GM10266 (cell line): Measurements from ENCODE around the gene ATP13A4.
"Not testable (repeated sequence)": the region's sequence is repeated elsewhere in the genome, so short reads cannot be mapped to it uniquely, and the experiment has no call there.

Experiments used
- DNase-seq: peaks from one replicate; pipeline ENCODE4 v3.0.0; 2012; ENCODE audit errors: extremely low spot score
- TF ChIP-seq, protein P1 (sequence below): IDR thresholded peaks from 2 replicates; pipeline ENCODE4 v1.5.1; 2012; ENCODE audit warnings: mild to moderate bottlenecking, low read depth; ENCODE audit not compliant: control insufficient read depth, insufficient read depth; ENCODE audit errors: missing control alignments

ATP13A4 gene

DNA sequence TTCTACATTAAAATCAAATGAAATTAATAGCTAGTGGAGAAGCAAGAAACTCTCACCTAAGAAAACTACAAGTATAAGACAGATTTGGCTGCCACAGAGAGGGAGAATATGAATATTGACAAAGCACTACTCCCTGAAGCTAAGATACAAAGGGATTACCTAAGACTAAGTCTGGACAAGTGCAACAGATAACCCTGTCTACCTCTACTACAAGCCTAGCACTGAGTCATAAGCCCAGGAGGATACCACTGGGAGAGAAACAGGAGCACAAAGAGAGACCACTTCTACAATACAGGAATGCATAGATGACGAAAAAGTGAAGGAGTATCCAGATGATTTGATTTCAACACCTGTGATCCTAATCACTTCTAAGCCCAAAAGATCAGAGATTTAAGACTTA is 10.4 kb downstream of the ATP13A4 start:
- TF ChIP-seq, protein P1, sequence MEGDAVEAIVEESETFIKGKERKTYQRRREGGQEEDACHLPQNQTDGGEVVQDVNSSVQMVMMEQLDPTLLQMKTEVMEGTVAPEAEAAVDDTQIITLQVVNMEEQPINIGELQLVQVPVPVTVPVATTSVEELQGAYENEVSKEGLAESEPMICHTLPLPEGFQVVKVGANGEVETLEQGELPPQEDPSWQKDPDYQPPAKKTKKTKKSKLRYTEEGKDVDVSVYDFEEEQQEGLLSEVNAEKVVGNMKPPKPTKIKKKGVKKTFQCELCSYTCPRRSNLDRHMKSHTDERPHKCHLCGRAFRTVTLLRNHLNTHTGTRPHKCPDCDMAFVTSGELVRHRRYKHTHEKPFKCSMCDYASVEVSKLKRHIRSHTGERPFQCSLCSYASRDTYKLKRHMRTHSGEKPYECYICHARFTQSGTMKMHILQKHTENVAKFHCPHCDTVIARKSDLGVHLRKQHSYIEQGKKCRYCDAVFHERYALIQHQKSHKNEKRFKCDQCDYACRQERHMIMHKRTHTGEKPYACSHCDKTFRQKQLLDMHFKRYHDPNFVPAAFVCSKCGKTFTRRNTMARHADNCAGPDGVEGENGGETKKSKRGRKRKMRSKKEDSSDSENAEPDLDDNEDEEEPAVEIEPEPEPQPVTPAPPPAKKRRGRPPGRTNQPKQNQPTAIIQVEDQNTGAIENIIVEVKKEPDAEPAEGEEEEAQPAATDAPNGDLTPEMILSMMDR, result no peak
- DNase-seq, result no peak

DNA sequence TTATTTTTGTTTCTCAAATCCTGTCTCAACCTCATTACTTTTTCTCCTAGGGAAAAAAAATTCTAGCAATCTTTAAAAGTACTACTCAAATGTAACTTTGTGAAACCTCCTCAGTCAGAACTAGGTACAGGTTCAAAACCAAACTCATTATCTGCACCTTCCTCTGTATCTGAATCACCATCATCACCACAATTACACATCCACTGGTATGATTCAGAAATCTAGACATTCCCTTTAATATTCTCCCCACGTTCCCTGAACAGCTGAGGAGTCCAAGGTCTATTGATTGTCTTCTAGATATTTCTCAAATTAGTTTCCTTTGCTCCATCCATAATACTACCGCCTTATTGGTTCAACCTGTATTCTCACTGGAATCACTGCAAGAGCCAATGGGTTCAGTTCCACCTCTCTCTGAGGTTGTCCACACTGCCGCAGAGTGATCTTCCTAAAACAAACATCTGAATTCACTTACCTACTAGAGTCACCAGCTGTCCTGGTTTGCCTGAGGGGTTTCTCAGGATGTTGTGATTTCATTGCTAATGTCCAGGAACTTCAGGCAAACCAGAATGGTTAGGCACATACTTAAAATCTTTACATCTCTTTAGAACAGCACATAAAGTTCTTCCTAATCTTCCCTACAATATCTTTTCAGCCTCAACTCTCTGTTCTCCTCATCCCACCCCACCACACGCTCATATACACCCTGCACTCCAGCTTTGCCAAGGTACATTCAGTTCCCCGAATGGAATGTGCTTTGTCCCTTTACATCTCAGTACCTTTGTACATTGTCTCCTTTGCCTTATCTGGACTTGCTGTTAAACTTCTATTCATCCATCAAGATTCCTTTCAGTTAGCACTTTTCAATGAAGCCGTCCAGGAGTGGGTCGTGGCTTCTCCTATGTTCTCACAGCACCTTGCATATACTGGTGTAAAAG is 24.2 kb downstream of the ATP13A4 start:
- no peak for DNase-seq
- TF ChIP-seq, protein P1, result no peak

DNA sequence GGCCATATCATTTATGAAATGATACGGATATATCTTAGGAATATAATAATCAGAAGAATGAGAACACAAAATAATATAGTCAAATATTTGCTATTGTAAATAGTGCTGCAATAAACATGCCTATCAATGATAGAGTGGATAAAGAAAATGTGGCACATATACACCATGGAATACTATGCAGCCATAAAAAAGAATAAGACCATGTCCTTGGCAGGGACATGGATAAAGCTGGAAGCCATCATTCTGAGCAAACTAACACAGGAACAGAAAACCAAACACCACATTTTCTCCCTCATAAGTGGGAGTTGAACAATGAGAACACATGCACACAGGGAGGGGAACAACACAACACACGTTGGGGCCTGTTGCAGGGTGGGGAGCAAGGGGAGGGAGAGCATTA is 28.6 kb downstream of the ATP13A4 start:
- not testable (repeated sequence) for DNase-seq

DNA sequence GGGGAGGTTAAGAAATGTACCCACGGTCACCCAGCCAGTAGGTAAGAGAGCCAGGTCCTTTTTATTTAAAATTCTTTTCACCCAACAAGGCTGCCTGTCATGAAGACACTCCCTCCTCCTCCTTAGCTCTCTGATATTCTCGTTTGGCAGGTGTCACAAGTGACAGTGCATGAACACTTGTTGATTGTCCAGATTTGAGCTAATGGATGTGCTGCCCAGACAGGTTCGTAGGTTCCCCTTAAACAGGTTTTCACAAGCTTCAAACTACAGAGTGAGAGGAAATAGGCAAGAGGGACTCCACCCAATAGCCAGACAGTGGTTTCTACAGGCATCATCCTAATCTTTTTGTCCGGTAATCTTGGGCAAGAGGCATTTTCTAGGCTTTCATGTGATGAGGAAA is 32.2 kb downstream of the ATP13A4 start:
- TF ChIP-seq, protein P1, result no peak
- no peak for DNase-seq

DNA sequence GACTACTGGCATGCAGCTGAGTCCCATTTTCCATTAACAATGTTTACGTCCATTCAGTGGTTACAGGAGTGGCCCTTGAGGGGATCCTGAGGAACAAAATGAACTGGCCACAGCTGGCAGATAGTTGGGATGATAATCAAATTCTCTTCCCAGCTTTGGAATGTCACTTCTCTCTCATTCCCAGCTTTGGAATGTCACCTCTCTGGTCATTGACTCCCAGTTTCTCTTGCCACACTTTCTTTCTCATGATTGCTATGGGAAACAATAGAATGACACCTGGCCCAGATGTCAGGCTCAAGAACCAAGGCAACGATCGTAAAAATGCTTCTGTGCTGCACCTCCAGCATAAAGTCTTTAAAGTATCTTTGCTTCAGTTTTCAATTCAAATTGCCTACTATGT is 34.0 kb downstream of the ATP13A4 start:
- DNase-seq, result no peak
- TF ChIP-seq, protein P1, result no peak

DNA sequence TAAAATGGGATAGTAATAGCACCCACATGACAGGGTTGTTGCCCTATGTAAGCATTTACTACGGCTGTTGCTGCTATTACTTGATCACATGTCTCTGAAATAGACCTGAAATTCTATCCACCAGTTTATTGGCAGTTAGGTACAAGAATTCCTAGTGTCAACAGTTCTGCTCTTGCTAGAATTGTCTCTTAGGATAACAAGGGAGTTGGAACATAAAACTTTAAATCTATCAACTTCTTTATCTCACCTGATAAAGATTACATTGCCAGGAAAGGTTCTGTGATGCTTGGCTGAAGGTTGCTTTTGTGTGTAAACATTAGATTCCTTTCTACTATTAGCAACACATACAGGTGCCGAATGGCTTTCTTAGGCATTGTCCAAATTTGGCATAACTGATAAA is 38.7 kb downstream of the ATP13A4 start:
- no peak for DNase-seq
- TF ChIP-seq, protein P1, result no peak

DNA sequence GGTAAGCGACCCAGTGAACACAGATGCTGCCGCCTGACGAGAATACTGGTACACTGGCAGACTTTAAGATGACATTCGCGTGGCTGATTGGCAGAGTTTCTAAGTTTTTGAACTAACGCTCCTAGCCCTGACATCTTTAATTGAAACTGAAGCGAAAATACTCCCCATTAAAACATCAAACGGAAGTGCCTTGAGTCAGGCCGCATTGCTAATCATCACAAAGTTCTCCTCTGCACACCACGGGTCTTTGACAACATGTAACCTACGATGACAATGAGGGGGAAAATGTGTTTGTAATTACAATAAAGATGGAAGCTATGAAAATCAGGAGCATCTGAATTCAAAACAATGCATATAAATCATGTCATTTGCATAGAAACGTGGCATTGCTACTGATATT is 44.5 kb downstream of the ATP13A4 start:
- TF ChIP-seq, protein P1, result no peak
- DNase-seq, result no peak
